Right cardiac atrium (tissue), 5 donors: ENCODE measurements around the gene POP7. TPM values are rescaled to one million over a fixed set of nuclear protein-coding genes. Genes with fewer than 3 reads are reported as not detected.

Experiments
- ATAC-seq, 2 donors: fragments of 200-7000 bp; cut with Tn5 transposase; one replicate each; pipeline versions ENCODE4 v1.8.0 to v1.9.1; 2020; ENCODE audit warnings: moderate library complexity in 2 of 2, mild to moderate bottlenecking in 1 of 2
- DNase-seq, 3 donors: peaks; one replicate each; pipeline ENCODE4 v3.0.0-alpha.2; 2020
- H3K27ac ChIP-seq: one replicate; pipeline ENCODE4 v1.5.1; 2013; ENCODE audit warnings: mild to moderate bottlenecking, low read length, control low read depth, moderate library complexity
- H3K27me3 ChIP-seq: one replicate; pipeline ENCODE4 v1.6.1; 2013; ENCODE audit not compliant: control insufficient read depth, insufficient read depth
- H3K4me1 ChIP-seq: one replicate; pipeline ENCODE4 v1.6.1; 2013; ENCODE audit warnings: low read length; ENCODE audit not compliant: control insufficient read depth, insufficient read depth
- H3K4me3 ChIP-seq: one replicate; pipeline ENCODE4 v1.5.1; 2013; ENCODE audit warnings: low read length, control low read depth
- H3K9me3 ChIP-seq: one replicate; pipeline ENCODE4 v1.6.1; 2013; ENCODE audit warnings: low read length; ENCODE audit not compliant: control insufficient read depth
- WGBS: extraction: QIAGEN DNeasy Blood & Tissue Kit; methylation state at CpG from one replicate; pipeline ENCODE4 v1.1.7; 2013; 5-methylcytosine and 5-hydroxymethylcytosine counted together
- intact Hi-C, 4 donors: fragments of 100-400 bp; cut with DNase I; formaldehyde crosslinking; loops; one replicate each; pipeline versions ENCODE4 v1.11.0 to v1.14.0; 2022 to 2023
- polyA plus RNA-seq: library from polyadenylated mRNA; stranded (reverse); fragments of 200-250 nt; gene quantifications from one replicate; pipeline ENCODE4 v1.2.3, GENCODE V29; 2013
- total RNA-seq, 4 donors: library from RNA; stranded (reverse); fragmentation: NEBNext Ultra II Directional; extraction: Animal tissue kit (Norgen Biotek cat#: 25700); gene quantifications; one replicate each; pipeline ENCODE4 v1.2.1, GENCODE V29; 2021
- donor health status: healthy with polysubstance abuse.
- donor health status: DM: no; HTN: yes; CAD: no.
- donor health status: DM: no; HTN: no; CAD: no.
- donor health status: DM: no; HTN: yes; CAD: no; lungs with severe emphysema.
- donor health status: DM: yes; HTN: yes; CAD: no.

The POP7 gene
- total and polyA plus RNA-seq, 5 donors: 21.4 to 37.2 (median 25.7) TPM

DNA sequence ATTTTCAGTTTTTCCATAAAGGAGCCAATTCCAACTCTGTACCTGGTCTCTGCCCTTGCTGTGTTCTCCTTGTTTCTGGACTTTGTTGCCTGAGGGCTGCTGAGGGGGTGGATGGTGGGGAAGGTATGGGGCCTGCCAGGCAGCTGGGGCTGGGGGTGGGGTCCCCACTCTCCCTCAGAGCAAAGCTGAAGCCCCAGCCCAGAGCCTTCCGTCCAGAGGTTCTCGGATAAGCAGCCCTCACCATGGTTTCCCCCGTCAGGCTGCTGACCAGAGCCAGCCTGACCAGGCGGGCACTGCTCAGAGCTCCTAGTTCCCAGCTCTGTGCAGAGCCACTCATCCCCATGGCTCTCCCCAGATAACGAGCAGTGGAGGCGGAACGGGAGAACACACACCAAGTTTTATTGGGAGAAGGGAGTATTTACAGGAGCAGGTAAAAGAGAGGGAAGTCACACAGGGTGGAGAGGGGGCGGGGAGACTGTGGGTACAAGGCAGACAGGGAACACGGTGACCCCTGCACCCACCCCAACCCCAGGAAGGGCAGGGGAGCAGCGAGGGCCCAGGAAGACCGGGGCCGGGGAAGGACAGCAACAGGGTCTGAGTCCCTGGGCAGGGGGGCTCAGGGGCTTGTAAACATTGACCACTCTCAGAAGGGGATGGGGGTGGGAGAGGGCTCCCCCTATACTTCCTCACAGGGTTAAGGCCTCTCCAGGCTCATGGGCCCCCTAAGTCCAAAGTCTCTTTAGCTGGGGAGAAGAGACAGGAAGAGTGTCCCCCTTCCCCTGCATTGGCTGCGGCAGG is 26.6 kb upstream of the POP7 start:
- DNase-seq: peak in 1 of 3 donors; percentile 53
- H3K27me3 ChIP-seq: no peaks in the 10 kb centered on the region
- intact Hi-C loops: loop anchor here in 1 of 4 donors (10.0 kb wide), 2 partner anchors 65 to 95 kb away; partner anchors contain the start of genes FBXO24, LRCH4 and MOSPD3
- no peak for ATAC-seq
- H3K9me3 ChIP-seq: no peaks in the 10 kb centered on the region
- WGBS: 67% methylated on average over 13 of the region's 13 CpGs
- H3K4me3 ChIP-seq: no peak overlapping the region
- peaks cover 2% of the 10 kb centered on the region for H3K4me1 ChIP-seq
- H3K27ac ChIP-seq: peak overlapping the region; percentile 27

DNA sequence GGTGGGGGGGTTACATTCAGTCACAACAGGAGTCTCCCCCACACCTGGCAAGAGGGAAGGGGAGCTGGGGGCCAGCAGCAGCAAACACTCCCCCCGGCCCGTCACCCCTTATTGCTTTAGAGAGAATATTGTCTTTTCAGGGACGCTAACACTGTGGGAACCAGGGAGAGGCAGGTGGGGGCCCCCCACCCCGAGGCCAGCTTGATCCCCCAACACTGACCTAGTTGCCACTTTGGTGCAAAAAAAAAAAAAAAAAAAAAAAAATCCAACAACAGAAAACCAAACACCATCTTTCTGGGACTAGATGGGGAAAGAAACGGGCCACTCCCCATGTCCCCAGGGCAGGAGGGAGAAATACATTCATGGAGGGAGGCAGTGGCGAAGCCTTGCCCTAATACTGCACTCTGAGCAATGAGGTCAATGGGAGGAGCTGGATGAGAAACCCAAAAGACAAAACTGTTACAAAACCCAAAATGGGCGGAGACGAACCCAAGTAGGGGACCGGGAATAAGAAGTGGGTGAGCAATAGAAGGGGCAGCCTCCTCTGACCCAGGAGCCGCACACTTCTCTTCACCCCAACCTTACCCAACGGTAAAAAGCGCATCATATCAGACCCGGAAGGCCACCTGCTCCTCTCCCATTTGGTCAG is 25.9 kb upstream of the POP7 start:
- H3K9me3 ChIP-seq: no peaks in the 10 kb centered on the region
- peak; percentile 71 to 82 (median 72) for DNase-seq
- H3K4me1 ChIP-seq: peaks cover 2% of the 10 kb centered on the region
- no peaks in the 10 kb centered on the region for H3K27me3 ChIP-seq
- intact Hi-C loops: loop anchor here in 3 of 4 donors (10.0 kb wide), 6 partner anchors 65 to 215 kb away; partner anchors contain the start of genes FBXO24 (in 1 of the 3), LRCH4 (in 1 of the 3), MOSPD3 (in 1 of the 3) and PCOLCE (in 1 of the 3)
- H3K4me3 ChIP-seq: no peak overlapping the region
- ATAC-seq: peak; percentile 41 to 51
- 65% methylated on average over 13 of the region's 13 CpGs for WGBS
- peak overlapping the region; percentile 27 for H3K27ac ChIP-seq

DNA sequence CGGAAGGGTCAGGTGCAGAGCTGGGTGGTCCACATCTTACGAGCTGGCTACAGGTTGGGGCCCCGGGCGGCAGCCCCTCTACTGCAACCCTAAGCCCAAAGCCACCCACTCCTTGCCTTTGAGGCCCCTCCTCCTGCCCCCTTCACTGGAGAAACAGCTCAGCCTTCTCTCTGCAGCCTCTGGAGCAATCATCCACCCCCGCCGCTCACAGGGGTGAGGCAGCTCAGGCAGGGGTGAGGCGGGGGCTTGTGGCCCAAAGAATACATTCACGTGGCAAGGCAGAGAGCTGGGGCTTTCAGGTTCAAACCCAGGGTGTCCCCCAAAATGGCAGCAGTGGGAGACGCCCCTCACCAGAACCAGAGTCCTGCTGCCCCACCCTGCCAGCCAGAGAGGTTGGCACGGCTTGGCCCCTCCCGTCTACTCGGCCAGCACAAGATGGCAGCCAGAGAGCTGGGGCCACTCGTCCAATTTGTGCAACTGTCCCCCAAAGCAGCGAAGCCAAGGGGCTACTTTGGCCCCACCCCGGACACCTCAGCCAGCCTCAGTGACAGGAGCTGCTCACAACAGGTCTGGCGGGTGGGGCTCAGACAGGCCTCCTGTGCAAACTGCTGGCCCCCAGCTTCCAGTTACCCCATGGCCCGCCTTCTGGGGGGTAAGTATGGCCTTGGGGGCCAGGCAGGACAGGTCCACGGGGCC is 25.2 kb upstream of the POP7 start:
- peak in 2 of 3 donors; percentile 71 to 76 for DNase-seq
- no peak overlapping the region for H3K4me3 ChIP-seq
- peak in 1 of 2 donors; percentile 1 for ATAC-seq
- peaks cover 2% of the 10 kb centered on the region for H3K4me1 ChIP-seq
- no peaks in the 10 kb centered on the region for H3K9me3 ChIP-seq
- intact Hi-C loops: loop anchor here in 2 of 4 donors (10.0 kb wide), 4 partner anchors 76 to 216 kb away; partner anchors contain the start of genes PCOLCE (in 1 of the 2), SPACDR (in 1 of the 2) and TSC22D4 (in 1 of the 2)
- 80% methylated on average over 18 of the region's 18 CpGs for WGBS
- H3K27ac ChIP-seq: peak overlapping the region; percentile 28
- H3K27me3 ChIP-seq: no peaks in the 10 kb centered on the region

DNA sequence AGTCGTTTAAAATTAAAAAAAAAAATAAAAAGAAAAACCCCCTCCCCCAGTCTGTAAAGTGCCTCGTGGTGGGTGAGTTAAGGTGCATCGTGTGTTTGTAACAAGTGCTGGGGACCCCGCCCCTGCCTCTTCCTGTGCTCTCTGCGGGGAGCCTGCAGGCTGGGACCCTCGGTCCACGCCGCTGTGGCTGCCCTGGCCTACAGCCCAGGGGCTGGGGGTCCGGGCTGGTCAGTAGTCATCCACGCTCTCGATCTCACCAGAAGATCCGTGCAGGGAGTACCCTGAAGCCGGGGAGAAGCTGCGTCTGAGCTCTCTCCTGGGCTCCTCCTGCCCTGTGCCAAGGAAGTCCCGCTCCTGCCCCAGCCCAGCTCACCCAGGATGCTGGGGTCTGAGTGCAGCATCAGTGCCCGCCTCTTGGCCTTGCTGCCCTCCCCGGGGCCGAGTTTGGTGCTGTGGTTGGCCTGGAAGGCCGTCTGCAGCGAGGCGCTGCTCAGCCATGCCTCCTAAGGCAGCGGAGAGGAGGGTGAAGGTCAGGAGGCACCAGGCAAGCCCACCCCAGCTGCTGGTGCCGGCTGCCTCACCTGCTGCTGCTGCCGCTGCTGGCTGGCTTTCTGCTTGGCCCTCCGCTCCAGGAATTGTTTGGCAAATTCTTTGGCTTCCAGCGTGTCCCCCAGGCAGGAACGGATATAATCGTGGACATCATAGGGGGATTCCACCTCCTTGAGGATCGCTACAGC is 24.3 kb upstream of the POP7 start:
- peaks cover 2% of the 10 kb centered on the region for H3K4me1 ChIP-seq
- WGBS: 75% methylated on average over 29 of the region's 29 CpGs
- ATAC-seq (no peak), DNase-seq (peak in 1 of 3 donors; percentile 60)
- intact Hi-C loops: loop anchor here in 2 of 4 donors (10.0 kb wide), 4 partner anchors 77 to 217 kb away; partner anchors contain the start of genes PCOLCE (in 1 of the 2), SPACDR (in 1 of the 2) and TSC22D4 (in 1 of the 2)
- no peak overlapping the region for H3K4me3 ChIP-seq
- no peaks in the 10 kb centered on the region for H3K27me3 ChIP-seq
- H3K27ac ChIP-seq: no peak overlapping the region
- no peaks in the 10 kb centered on the region for H3K9me3 ChIP-seq

DNA sequence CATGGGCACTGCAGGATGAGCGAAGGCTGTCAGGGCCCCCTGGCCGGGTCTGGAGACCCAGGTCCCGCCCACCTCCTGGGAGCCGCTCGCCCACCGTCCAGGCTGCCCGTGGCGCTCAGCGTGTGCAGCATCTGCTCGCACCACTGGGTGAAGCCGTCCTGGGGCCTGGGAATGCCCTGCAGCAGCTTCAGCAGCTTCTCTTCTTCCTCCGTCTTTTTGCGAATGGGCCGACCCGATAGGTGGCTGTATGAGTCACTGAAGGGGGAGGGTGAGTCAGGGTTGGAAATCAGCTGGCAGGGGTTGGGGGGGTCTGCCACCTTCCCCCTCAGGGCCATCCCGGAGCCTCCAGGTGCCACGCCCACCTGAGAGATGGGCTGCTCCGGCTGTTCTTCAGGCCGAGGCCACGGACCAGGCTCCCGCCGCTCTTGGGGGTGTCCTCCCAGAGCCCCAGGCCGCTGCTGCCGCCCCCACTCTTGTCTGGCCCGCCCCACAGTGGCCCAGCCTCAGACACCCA is 23.6 kb upstream of the POP7 start:
- peak in 1 of 3 donors; percentile 54 for DNase-seq
- ATAC-seq: no peak
- peaks cover 2% of the 10 kb centered on the region for H3K4me1 ChIP-seq
- no peak overlapping the region for H3K27ac ChIP-seq
- H3K9me3 ChIP-seq: no peaks in the 10 kb centered on the region
- intact Hi-C loops: loop anchor here in 2 of 4 donors (10.0 kb wide), 4 partner anchors 77 to 217 kb away; partner anchors contain the start of genes PCOLCE (in 1 of the 2), SPACDR (in 1 of the 2) and TSC22D4 (in 1 of the 2)
- 81% methylated on average over 25 of the region's 25 CpGs for WGBS
- H3K27me3 ChIP-seq: no peaks in the 10 kb centered on the region
- H3K4me3 ChIP-seq: no peak overlapping the region

DNA sequence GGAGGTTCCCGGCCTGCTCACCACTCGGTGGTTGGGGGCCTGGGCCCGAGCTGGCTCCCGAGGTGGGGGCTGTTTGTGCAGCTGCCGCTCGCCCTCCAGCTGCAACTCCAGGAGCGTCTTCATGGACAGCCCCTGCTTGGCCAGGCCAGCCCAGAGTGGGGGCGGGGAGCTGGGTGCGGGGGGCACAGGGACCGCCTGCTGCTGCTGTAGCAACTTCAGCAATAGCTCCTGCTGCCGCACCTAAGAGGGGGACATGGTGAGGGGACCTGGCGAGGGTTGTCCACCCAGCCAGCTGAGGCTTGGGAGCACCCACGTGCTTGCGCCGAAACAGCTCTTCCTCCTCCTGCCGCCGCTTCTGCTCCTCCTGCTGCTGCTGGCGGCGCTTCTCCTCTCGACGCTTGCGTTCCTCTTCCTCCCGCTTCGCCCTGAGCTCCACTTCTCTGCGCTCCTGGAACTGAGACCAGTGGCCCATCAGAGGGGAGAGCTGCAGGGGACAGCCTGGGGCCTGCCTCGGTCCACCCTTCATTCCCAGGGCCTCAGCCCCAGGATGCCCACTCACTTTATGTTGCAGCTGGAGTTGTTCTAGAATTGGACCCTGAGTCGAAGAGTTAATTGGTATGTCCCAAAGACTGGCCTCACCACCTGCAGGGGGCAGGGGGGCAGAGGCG is 22.8 kb upstream of the POP7 start:
- ATAC-seq: no peak

DNA sequence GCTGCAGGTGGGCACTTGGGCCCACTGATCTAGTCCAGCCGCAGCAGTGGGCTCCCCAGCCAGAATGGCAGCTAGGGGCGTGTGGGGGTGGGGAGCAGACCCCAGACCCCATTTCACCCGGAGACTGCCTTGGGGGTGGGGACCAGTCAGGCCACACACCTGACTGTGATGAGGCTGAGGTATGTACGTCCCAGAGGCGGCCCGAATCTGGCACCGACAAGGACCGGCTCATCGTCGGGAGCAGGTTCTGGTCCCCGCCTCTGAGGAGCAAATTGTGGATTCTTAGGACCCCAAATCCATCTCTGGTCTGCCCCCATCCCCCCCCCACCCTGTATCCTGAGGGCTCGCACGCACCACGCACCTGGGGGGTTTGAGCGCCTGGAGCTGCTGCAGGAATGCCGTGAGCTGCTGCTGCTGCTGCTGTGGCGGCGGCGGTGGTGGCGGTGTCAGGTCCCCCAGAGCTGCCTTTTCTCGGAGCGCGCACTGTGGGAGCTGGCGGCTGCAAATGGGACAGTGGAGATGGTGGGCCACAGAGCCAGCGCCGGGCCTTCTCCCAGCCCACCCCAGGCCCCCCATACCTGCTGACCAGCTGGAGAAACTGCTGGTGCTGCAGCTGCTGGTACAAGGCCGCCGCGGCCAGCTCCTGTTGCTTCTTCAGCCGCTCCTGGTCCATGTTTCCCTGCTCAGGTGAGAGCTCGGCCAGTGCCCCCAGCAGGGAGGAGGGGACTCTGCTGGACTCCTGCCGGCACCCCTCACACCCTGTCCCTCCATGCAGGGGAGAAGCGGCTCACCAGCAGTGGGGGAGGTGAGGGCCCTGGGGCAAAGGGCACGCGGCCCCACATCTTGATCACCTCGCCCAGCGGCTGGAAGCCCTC is 22.0 kb upstream of the POP7 start:
- WGBS: 91% methylated on average over 37 of the region's 37 CpGs
- H3K27ac ChIP-seq: no peak overlapping the region
- intact Hi-C loops: loop anchor here in 2 of 4 donors (10.0 kb wide), 4 partner anchors 79 to 219 kb away; partner anchors contain the start of genes PCOLCE (in 1 of the 2), SPACDR (in 1 of the 2) and TSC22D4 (in 1 of the 2)
- peaks cover 2% of the 10 kb centered on the region for H3K4me1 ChIP-seq
- H3K4me3 ChIP-seq: no peak overlapping the region
- H3K27me3 ChIP-seq: no peaks in the 10 kb centered on the region
- ATAC-seq: no peak
- no peaks in the 10 kb centered on the region for H3K9me3 ChIP-seq
- DNase-seq: peak in 1 of 3 donors; percentile 63

More for the DNA sequence above, 22.8 kb upstream of the POP7 start:
- Histone ChIP-seq H3K27me3 (no peaks in the 10 kb centered on the region), H3K4me1 (peaks cover 2% of the 10 kb centered on the region), H3K27ac (no peak overlapping the region), H3K9me3 (no peaks in the 10 kb centered on the region), H3K4me3 (no peak overlapping the region)
- intact Hi-C loops: loop anchor here in 2 of 4 donors (10.0 kb wide), 4 partner anchors 78 to 218 kb away; partner anchors contain the start of genes PCOLCE (in 1 of the 2), SPACDR (in 1 of the 2) and TSC22D4 (in 1 of the 2)
- peak in 1 of 3 donors; percentile 67 for DNase-seq
- WGBS: 81% methylated on average over 28 of the region's 28 CpGs

DNA sequence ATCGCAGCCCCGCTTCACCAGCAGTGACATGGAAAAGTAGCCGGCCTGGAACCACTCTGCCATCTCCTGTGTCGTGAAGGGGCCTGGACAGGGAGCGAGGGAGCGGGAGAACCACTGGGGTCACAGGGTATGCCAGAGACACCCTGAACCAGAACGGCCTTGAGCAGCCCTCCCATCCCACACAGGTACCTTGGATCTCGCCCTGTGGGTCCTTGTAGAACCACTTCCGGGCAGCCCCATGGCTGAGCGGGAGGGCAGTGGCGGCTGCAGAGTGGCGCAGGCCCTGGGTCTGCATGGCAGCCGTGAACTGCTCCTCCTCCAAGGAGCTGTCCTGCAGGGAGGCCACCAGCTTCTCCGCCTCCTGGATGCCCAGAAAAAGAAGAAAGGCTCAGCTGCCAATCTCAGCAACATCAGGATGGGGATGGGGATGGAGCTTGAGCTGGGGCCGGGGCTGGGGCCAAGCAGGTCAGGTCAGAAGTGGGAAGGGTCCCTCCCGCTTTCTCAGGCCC is 21.3 kb upstream of the POP7 start:
- ATAC-seq (no peak), DNase-seq (no peak)
- no peak overlapping the region for H3K4me3 ChIP-seq
- intact Hi-C loops: loop anchor here in 2 of 4 donors (10.0 kb wide), 4 partner anchors 80 to 220 kb away; partner anchors contain the start of genes PCOLCE (in 1 of the 2), SPACDR (in 1 of the 2) and TSC22D4 (in 1 of the 2)
- H3K9me3 ChIP-seq: no peaks in the 10 kb centered on the region
- H3K27me3 ChIP-seq: no peaks in the 10 kb centered on the region
- no peak overlapping the region for H3K27ac ChIP-seq
- 91% methylated on average over 16 of the region's 16 CpGs for WGBS
- H3K4me1 ChIP-seq: peaks cover 2% of the 10 kb centered on the region
